ENCODE data around the gene SCGB1C1.
"Not testable (repeated sequence)": the region's sequence is repeated elsewhere in the genome, so short reads cannot be mapped to it uniquely, and the experiment has no call there.

SCGB1C1 gene

GRCh38 chr11:217704-218103 is 24.8 kb downstream of the SCGB1C1 start:
- no peaks in the 10 kb centered on the region for H3K9me3 ChIP-seq
- no peaks in the 10 kb centered on the region for H3K27me3 ChIP-seq (ENCODE audit: low read depth)
- H3K36me3 ChIP-seq (replicated peaks): peaks cover 33% of the 10 kb centered on the region
- DNase-seq (ENCODE audit: low spot score in 2 of 2): peak in 1 of 2 experiments; percentile 4
- no peak overlapping the region for H3K4me3 ChIP-seq
- in situ Hi-C loops (cut with MboI; ENCODE audit: low sequenced_read_pairs): no loop called here
- H3K4me1 ChIP-seq: no peaks in the 10 kb centered on the region

- no peaks in the 10 kb centered on the region for H3K27me3 ChIP-seq (ENCODE audit: low read depth)
- no peak overlapping the region for H3K4me3 ChIP-seq
- H3K36me3 ChIP-seq (replicated peaks): peaks cover 21% of the 10 kb centered on the region
- DNase-seq (ENCODE audit: low spot score in 2 of 2): no peak
- in situ Hi-C loops (cut with MboI; ENCODE audit: low sequenced_read_pairs): no loop called here
- no peaks in the 10 kb centered on the region for H3K9me3 ChIP-seq
- H3K4me1 ChIP-seq: no peaks in the 10 kb centered on the region
These were observed 26.1 kb downstream of the SCGB1C1 start for GRCh38 chr11:218815-219593.

- H3K27me3 ChIP-seq (ENCODE audit: low read depth); H3K36me3 ChIP-seq (replicated peaks); H3K9me3 ChIP-seq; H3K4me1 ChIP-seq; H3K4me3 ChIP-seq; DNase-seq (ENCODE audit: low spot score in 2 of 2); in situ Hi-C loops (cut with MboI; ENCODE audit: low sequenced_read_pairs): not testable (repeated sequence)
These were observed 27.9 kb downstream of the SCGB1C1 start for GRCh38 chr11:220641-221215.

- Histone ChIP-seq H3K36me3 (replicated peaks) (no peaks in the 10 kb centered on the region), H3K4me1 (no peaks in the 10 kb centered on the region), H3K9me3 (no peaks in the 10 kb centered on the region), H3K27me3 (ENCODE audit: low read depth) (no peaks in the 10 kb centered on the region), H3K4me3 (no peak overlapping the region)
- no peak for DNase-seq (ENCODE audit: low spot score in 2 of 2)
- in situ Hi-C loops (cut with MboI; ENCODE audit: low sequenced_read_pairs): no loop called here
These were observed 28.7 kb downstream of the SCGB1C1 start for GRCh38 chr11:221539-221938.

- H3K36me3 ChIP-seq (replicated peaks): no peaks in the 10 kb centered on the region
- H3K4me3 ChIP-seq: no peak overlapping the region
- no peaks in the 10 kb centered on the region for H3K27me3 ChIP-seq (ENCODE audit: low read depth)
- H3K4me1 ChIP-seq: no peaks in the 10 kb centered on the region
- in situ Hi-C loops (cut with MboI; ENCODE audit: low sequenced_read_pairs): no loop called here
- H3K9me3 ChIP-seq: no peaks in the 10 kb centered on the region
- no peak for DNase-seq (ENCODE audit: low spot score in 2 of 2)
These were observed 29.3 kb downstream of the SCGB1C1 start for GRCh38 chr11:221998-222789.

- in situ Hi-C loops (cut with MboI; ENCODE audit: low sequenced_read_pairs): no loop called here
- H3K4me1 ChIP-seq: peaks cover 7% of the 10 kb centered on the region
- no peak overlapping the region for H3K4me3 ChIP-seq
- no peak for DNase-seq (ENCODE audit: low spot score in 2 of 2)
- H3K27me3 ChIP-seq (ENCODE audit: low read depth): no peaks in the 10 kb centered on the region
- H3K9me3 ChIP-seq: no peaks in the 10 kb centered on the region
- H3K36me3 ChIP-seq (replicated peaks): no peaks in the 10 kb centered on the region
These were observed 30.3 kb downstream of the SCGB1C1 start for GRCh38 chr11:223026-223789.

DNA sequence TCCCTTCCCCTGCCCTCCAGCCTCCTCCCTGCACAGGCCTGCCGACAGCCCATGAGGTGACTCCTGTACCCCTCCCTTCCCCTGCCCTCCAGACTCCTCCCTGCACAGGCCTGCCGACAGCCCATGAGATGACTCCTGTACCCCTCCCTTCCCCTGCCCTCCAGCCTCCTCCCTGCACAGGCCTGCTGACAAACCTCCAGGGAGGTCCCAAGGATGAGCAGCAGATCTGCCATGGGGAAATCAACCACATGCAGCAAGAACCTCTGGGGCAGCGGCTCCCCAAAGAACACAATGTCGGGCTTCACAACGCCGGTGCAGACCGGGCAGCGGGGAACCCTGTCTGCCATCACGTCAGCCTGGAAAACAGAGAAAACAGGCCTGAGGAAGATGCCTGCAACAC is 31.0 kb downstream of the SCGB1C1 start:
- H3K27me3 ChIP-seq (ENCODE audit: low read depth): no peaks in the 10 kb centered on the region
- no peaks in the 10 kb centered on the region for H3K36me3 ChIP-seq (replicated peaks)
- peaks cover 13% of the 10 kb centered on the region for H3K4me1 ChIP-seq
- H3K4me3 ChIP-seq: no peak overlapping the region
- H3K9me3 ChIP-seq: no peaks in the 10 kb centered on the region
- DNase-seq (ENCODE audit: low spot score in 2 of 2): no peak
- in situ Hi-C loops (cut with MboI; ENCODE audit: low sequenced_read_pairs): no loop called here

GRCh38 chr11:224424-224823 is 31.5 kb downstream of the SCGB1C1 start:
- no peak for DNase-seq (ENCODE audit: low spot score in 2 of 2)
- Histone ChIP-seq H3K9me3 (no peaks in the 10 kb centered on the region), H3K36me3 (replicated peaks) (no peaks in the 10 kb centered on the region), H3K27me3 (ENCODE audit: low read depth) (no peaks in the 10 kb centered on the region), H3K4me3 (no peak overlapping the region), H3K4me1 (peaks cover 13% of the 10 kb centered on the region)
- in situ Hi-C loops (cut with MboI; ENCODE audit: low sequenced_read_pairs): no loop called here

GRCh38 chr11:225734-226453 is 33.0 kb downstream of the SCGB1C1 start:
- DNase-seq (ENCODE audit: low spot score in 2 of 2): no peak
- no peak overlapping the region for H3K4me3 ChIP-seq
- in situ Hi-C loops (cut with MboI; ENCODE audit: low sequenced_read_pairs): no loop called here
- H3K9me3 ChIP-seq: no peaks in the 10 kb centered on the region
- H3K36me3 ChIP-seq (replicated peaks): no peaks in the 10 kb centered on the region
- H3K27me3 ChIP-seq (ENCODE audit: low read depth): no peaks in the 10 kb centered on the region
- H3K4me1 ChIP-seq: peaks cover 13% of the 10 kb centered on the region

DNA sequence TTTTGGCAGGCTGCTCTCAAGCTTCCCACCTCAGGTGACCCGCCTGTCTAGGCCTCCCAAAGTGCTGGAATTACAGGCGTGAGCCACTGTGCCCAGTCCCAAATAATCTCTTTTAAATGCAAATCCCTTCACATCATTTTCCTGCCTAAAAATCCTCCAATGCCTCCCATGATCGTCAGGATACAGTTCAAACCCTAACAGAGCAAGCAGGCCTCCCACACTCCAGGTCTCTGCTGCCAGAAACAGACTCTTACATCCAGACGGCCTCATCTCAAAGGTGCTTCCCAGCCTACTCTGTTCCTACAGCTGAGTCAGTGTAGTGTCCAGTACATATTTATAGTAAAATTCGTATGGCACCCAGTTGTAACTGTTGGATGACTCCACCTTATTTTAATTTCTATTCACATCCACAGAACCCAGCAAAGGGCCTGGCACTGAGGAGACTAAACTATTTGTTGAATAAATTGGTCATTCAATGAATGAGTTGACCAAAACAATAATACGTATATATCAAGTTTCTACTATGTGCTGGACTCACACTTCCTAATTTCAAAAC is 35.0 kb downstream of the SCGB1C1 start:
- no peaks in the 10 kb centered on the region for H3K36me3 ChIP-seq (replicated peaks)
- no peak overlapping the region for H3K4me3 ChIP-seq
- no peak for DNase-seq (ENCODE audit: low spot score in 2 of 2)
- H3K4me1 ChIP-seq: peaks cover 13% of the 10 kb centered on the region
- no peaks in the 10 kb centered on the region for H3K27me3 ChIP-seq (ENCODE audit: low read depth)
- in situ Hi-C loops (cut with MboI; ENCODE audit: low sequenced_read_pairs): no loop called here
- H3K9me3 ChIP-seq: no peaks in the 10 kb centered on the region

- Histone ChIP-seq H3K4me3 (no peak overlapping the region), H3K27me3 (ENCODE audit: low read depth) (no peaks in the 10 kb centered on the region), H3K36me3 (replicated peaks) (no peaks in the 10 kb centered on the region), H3K9me3 (no peaks in the 10 kb centered on the region), H3K4me1 (peaks cover 13% of the 10 kb centered on the region)
- DNase-seq (ENCODE audit: low spot score in 2 of 2): no peak
- in situ Hi-C loops (cut with MboI; ENCODE audit: low sequenced_read_pairs): no loop called here
These were observed 37.6 kb downstream of the SCGB1C1 start for GRCh38 chr11:230431-230830.

DNA sequence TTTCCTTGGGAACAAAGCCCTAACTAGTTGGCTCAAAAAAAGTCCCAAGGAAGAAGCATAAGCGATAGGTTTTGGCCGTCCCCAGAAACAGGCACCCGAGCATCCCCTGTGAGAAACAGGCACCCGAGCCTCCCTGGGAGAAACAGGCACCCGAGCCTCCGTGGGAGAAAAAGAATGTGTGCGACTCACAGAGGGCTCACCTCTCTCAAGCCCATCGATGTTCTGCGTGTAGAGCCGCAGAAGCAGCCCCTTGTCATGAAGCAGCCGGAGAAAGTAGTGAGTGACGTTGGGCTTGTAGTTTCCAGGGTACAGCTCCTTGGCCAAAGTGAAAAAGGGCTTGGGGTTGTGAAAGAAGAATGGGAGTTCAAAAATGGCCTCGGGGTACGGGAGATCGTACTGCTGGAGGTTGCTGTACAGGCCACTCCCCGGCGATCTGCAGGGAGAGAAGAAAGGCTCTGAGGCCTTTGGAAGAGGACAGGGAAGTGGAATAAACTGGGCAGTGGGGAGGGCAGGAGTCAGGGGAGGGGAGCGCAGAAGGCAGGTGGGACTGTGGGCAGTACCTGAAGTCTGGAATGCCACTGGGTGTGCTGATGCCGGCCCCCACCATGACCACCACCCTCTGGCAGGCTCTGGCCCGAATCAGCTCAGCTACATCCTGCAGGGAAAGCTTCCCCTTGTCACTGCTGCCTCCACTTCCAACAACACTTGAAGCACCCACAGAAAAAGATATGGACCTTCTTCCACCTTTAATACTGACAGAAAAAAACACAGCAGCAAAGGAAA is 40.1 kb downstream of the SCGB1C1 start:
- H3K27me3 ChIP-seq (ENCODE audit: low read depth): no peaks in the 10 kb centered on the region
- no peaks in the 10 kb centered on the region for H3K36me3 ChIP-seq (replicated peaks)
- in situ Hi-C loops (cut with MboI; ENCODE audit: low sequenced_read_pairs): no loop called here

More for the DNA sequence above, 40.1 kb downstream of the SCGB1C1 start:
- Histone ChIP-seq H3K9me3 (no peaks in the 10 kb centered on the region), H3K4me3 (no peak overlapping the region), H3K4me1 (peaks cover 12% of the 10 kb centered on the region)
- DNase-seq (ENCODE audit: low spot score in 2 of 2): no peak
